Measurements from ENCODE around the gene FCN3. TPM values are rescaled to one million over a fixed set of nuclear protein-coding genes. Genes with fewer than 3 reads are reported as not detected.
A peak's percentile ranks its signal among the peaks of the same experiment; 100 is the strongest.

Gene FCN3
- total RNA-seq, 2 experiments from 2014 or later = not detected

- Mint-ChIP-seq H3K4me3 (no peak overlapping the region), H3K9me3 (ENCODE audit: low read depth) (no peaks in the 10 kb centered on the region), H3K4me1 (no peaks in the 10 kb centered on the region), H3K27ac (no peak overlapping the region), H3K36me3 (ENCODE audit: low read depth) (no peaks in the 10 kb centered on the region), H3K27me3 (no peaks in the 10 kb centered on the region)
- DNase-seq (no peak), ATAC-seq (no peak)
- POLR2A ChIA-PET = no interaction called here
- intact Hi-C loops (cut with DNase I, micrococcal nuclease) = no loop called here
- CTCF ChIA-PET = interaction anchor here (0.9 to 5.2 kb wide), 2 partner anchors 22 to 47 kb away, joined by 3 to 19 read pairs; no protein-coding TSS in a partner anchor
These were observed 5.0 kb upstream of the FCN3 start for GRCh38 chr1:27379564-27380122.

DNA sequence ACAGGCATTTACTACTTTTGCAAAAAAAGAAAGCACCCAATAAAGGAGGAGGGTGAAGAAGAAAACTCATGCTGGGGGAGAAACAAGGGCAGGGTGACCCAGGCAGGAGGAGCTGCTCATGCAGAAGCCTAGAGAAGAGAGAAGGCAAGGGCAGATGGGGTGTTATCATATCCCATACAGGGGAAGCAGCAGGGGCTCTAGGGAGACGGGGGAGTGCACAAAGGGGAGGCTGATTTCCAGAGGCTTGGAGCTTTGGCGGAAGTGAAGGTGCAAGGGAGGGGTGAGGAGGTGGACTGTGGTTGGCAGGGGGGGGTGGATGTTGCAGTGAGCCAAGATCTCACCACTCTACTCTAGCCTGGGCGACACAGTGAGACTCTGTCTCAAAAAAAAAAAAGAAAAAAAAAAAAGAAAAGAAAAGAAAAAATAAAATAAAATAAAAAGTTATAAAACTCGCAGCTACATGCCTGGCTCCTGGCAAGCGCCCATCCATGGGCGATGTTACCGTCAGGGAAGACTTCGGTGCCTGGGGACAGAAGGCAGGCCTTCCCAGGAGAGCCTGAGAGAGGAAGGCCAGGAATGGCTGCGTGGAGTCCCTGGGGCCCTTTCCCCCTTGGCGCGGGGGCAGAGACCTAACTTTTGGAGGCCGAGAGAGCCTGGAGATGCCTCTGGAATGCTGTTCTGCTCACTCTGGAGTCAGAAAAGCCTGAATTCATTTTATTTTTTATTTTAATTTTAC lies 3.3 kb upstream of the FCN3 start:
- ChIA-PET CTCF (interaction anchor here (1.0 kb wide), 1 partner anchor 79 kb away, joined by 4 read pairs; no protein-coding TSS in a partner anchor), POLR2A (interaction anchor here (0.6 kb wide), 1 partner anchor 224 kb away, joined by 3 read pairs; no protein-coding TSS in a partner anchor)
- Mint-ChIP-seq H3K4me3 (no peak overlapping the region), H3K4me1 (no peaks in the 10 kb centered on the region), H3K36me3 (ENCODE audit: low read depth) (no peaks in the 10 kb centered on the region), H3K9me3 (ENCODE audit: low read depth) (no peaks in the 10 kb centered on the region), H3K27ac (no peak overlapping the region), H3K27me3 (no peaks in the 10 kb centered on the region)
- intact Hi-C loops (cut with DNase I, micrococcal nuclease) = no loop called here
- ATAC-seq = no peak
- DNase-seq = no peak

DNA sequence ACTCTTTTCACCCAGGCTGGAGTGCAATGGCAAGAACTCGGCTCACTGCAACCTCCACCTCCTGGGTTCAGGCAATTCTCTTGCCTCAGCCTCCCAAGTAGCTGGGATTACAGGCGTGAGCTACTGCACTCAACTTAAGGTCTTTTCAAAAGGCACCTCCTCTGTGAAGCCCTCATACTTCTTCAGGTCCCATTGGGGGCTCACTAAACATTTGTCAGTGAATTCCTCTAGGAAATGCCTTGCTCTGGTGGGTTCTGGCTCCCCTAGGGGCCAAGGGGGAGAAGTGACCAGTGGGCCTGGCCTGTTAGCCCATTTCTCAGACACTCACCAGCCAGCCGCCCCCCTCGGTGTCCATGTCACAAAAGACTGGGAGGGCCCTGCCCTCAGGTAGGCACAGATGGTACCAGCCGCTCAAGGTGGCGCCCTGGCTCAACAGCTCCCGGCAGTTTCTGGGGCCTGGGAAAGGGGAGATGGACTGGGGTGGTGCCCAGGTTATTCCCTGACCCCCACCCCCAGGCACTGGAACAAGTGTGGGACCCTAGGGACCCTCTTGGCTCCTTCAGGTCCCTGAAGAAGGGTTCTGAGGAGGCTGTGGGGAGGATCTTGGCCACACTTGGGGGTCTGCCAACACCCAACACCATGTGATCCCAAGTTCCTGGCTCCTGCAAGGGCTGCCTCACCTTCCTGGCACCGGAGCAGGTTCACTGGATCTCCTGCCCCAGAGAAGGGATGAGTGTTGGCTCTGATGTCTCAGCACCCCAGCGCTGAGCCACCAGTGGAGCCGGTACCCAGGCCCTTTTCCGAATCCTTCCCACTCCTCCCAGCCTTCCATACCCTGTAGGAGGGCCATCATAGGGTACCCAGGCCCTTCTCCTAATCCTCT lies 1.6 kb downstream of the FCN3 start:
- no peaks in the 10 kb centered on the region for H3K36me3 Mint-ChIP-seq (ENCODE audit: low read depth)
- no peaks in the 10 kb centered on the region for H3K9me3 Mint-ChIP-seq (ENCODE audit: low read depth)
- H3K27me3 Mint-ChIP-seq = no peaks in the 10 kb centered on the region
- ATAC-seq (no peak), DNase-seq (no peak)
- no peak overlapping the region for H3K4me3 Mint-ChIP-seq
- POLR2A ChIA-PET = no interaction called here
- CTCF ChIA-PET = interaction anchor here (1.4 to 1.7 kb wide), 2 partner anchors 9 to 17 kb away, joined by 4 to 5 read pairs; no protein-coding TSS in a partner anchor
- intact Hi-C loops (cut with DNase I, micrococcal nuclease) = no loop called here
- peaks cover 8% of the 10 kb centered on the region for H3K4me1 Mint-ChIP-seq
- H3K27ac Mint-ChIP-seq = no peak overlapping the region

DNA sequence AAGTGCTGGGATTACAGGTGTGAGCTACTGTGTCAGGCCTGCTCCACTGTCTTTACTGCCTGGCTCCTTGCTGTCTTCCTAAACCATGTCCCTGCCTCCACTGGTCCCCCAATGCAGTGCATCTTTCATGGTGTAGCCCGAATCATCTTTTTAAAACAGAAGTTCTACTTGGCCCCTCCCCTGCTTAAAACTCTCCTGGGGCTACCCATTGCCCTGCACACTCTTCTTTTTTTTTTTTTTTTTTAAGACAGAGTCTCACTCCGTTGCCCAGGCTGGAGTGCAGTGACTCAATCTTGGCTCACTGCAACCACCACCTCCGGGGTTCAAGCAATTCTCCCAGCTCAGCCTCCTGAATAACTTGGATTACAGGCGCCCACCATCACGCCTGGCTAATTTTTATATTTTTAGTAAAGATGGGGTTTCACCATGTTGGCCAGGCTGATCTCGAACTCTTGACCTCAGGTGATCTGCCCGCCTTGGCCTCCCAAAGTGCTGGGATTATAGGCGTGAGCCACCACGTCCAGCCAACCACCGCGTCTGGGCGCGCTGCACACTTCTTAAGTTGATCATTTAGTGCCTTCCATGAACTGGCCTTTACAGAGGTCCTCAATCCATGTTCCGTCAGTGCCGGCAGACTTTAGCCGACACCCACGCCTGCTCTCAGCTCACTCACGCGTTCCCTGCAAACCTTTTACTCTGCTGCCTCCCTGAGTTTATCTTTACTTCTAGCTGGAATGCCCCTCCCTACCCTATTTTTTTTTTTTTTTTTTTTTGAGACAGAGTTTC lies 2.4 kb downstream of the FCN3 start:
- no peak overlapping the region for H3K27ac Mint-ChIP-seq
- POLR2A ChIA-PET = no interaction called here
- no peak overlapping the region for H3K4me3 Mint-ChIP-seq
- H3K36me3 Mint-ChIP-seq (ENCODE audit: low read depth) = no peaks in the 10 kb centered on the region
- ATAC-seq (no peak), DNase-seq (no peak)
- CTCF ChIA-PET = interaction anchor here (0.6 to 2.4 kb wide), 6 partner anchors 10 to 230 kb away, joined by 3 to 8 read pairs (median 4); no protein-coding TSS in a partner anchor
- no peaks in the 10 kb centered on the region for H3K27me3 Mint-ChIP-seq
- peaks cover 11% of the 10 kb centered on the region for H3K4me1 Mint-ChIP-seq
- H3K9me3 Mint-ChIP-seq (ENCODE audit: low read depth) = no peaks in the 10 kb centered on the region
- intact Hi-C loops (cut with DNase I, micrococcal nuclease) = no loop called here

DNA sequence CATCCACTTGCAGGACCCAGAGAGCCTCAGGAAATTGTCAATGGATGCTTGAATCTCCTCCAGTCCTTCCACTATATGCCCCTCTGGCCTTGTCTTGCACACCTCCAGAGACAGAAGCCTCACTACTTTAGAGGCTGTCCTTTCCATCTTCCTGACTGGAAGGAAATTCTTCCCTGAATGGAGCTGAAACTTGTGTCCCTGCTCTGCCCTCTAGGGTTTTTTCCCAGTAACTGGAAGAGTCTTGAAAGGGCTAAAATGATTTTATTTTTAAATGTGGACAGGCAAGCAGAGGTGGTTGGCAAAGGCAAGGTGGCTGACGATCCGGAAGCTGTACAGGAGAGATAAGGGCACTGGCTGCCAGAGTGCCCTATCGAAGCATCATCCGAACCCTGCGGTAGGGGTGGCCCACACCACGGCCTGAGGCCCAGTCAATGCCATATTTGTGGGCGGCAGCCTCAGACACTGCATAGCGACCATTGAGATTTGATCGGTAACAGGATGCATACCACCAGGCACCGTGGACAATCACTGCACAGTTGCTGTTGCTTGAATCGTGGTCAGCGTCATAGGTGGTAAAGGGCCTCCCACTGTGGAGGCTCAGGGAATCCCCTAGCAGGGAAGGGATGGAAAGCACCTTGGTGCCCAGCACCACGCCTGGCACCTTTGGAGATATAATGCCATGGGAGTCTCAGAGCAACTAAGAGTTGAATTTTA lies 5.6 kb downstream of the FCN3 start:
- ChIA-PET CTCF (interaction anchor here (0.6 to 1.6 kb wide), 5 partner anchors 10 to 300 kb away, joined by 3 read pairs; no protein-coding TSS in a partner anchor), POLR2A (no interaction called here)
- no peak overlapping the region for H3K4me3 Mint-ChIP-seq
- no peak for ATAC-seq
- peaks cover 30% of the 10 kb centered on the region for H3K4me1 Mint-ChIP-seq
- H3K9me3 Mint-ChIP-seq (ENCODE audit: low read depth) = no peaks in the 10 kb centered on the region
- no peaks in the 10 kb centered on the region for H3K27me3 Mint-ChIP-seq
- H3K36me3 Mint-ChIP-seq (ENCODE audit: low read depth) = no peaks in the 10 kb centered on the region
- H3K27ac Mint-ChIP-seq = no peak overlapping the region
- DNase-seq = no peak
- intact Hi-C loops (cut with DNase I, micrococcal nuclease) = no loop called here

DNA sequence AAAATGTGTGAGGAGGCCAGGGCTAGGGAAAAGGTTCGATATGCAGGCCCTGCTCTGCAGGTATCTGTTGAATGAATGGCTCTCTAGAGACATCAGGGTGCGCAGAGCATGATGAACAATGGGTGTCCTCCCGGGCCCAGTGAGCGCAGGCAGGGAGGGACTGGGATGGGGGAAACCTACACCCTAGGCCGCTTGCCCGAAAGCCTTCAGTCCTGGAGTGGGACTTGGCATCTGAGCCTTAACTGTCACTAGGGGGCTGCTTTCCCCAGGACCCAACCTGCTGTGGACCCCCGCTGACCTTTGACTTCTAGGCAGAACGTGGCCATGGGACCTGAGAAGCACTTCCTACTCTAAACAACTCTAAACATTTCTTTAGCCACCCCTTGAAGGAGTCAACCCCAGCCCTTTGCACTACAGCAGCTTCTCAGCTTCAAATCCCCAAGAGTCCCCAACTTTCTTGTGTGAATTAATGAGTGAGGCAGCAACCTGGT lies 7.4 kb downstream of the FCN3 start:
- Mint-ChIP-seq H3K36me3 (ENCODE audit: low read depth) (no peaks in the 10 kb centered on the region), H3K4me1 (peaks cover 30% of the 10 kb centered on the region), H3K27ac (no peak overlapping the region), H3K27me3 (no peaks in the 10 kb centered on the region), H3K9me3 (ENCODE audit: low read depth) (no peaks in the 10 kb centered on the region), H3K4me3 (peak overlapping the region; percentile 59)
- intact Hi-C loops (cut with DNase I, micrococcal nuclease) = no loop called here
- ChIA-PET POLR2A (no interaction called here), CTCF (interaction anchor here (0.6 to 3.7 kb wide), 12 partner anchors 10 to 406 kb away, joined by 3 to 28 read pairs (median 8); partner anchors contain the start of genes GPR3 and STX12)
- ATAC-seq (no peak), DNase-seq (no peak)

DNA sequence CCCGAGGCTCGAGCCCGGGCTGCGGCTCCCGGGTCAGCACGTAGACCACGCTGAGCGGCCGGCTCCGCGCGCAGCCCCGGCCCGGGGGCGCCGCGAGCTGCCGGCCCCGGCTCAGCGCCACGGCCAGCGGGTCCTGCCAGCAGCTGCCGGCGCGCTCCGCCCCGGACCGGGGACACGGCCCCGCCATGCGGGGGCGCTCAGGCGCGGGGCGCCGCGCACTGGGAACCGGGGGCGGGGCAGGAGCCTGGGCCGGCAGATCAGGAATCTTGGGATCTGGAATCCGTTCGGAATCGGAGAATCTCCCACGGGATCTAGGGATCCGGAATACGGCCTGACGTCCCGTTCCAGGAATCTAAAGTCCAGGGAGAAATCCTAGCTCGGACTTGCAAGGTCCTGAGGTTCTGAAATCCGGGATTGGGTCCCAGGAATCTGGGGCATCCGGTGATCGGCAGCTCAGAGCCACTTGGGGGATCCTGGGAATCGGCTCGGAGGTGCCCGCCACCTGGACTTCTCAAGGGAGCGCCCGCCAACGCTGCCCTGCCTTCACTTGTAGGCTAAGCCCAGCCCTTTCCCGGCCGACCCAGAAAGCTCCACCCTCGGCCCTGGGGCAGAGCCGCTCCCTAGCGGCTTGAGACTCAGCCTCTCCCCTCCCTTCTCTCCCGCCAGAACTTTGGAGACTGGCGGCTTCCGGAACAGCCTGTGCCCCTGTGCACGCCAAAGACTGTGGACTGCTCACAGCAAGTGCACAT lies 8.0 kb downstream of the FCN3 start, which contains the start of gene MAP3K6:
MAP3K6 (minus strand) TSS at position 551 of the 749 bp plus-strand sequence; CDS start at position 187, 364 bp downstream.
- Mint-ChIP-seq H3K27me3 (no peaks in the 10 kb centered on the region), H3K4me1 (peaks cover 30% of the 10 kb centered on the region), H3K27ac (peak within 1 kb of the TSS; percentile 73), H3K36me3 (ENCODE audit: low read depth) (no peaks in the 10 kb centered on the region), H3K4me3 (peak within 1 kb of the TSS; percentile 75), H3K9me3 (ENCODE audit: low read depth) (no peaks in the 10 kb centered on the region)
- peak; percentile 80 for DNase-seq
- intact Hi-C loops (cut with DNase I, micrococcal nuclease) = loop anchor here in 1 of 2 experiments (1.0 kb wide), 2 partner anchors 44 to 132 kb away; partner anchors contain the start of genes TMEM222 and WDTC1
- ATAC-seq = peak; percentile 60
- ChIA-PET CTCF (interaction anchor here (0.6 to 3.7 kb wide), 16 partner anchors 10 to 784 kb away, joined by 3 to 28 read pairs (median 5); partner anchors contain the start of genes GPR3 and STX12), POLR2A (interaction anchor here (0.5 to 0.6 kb wide), 2 partner anchors 9 to 46 kb away, joined by 3 to 15 read pairs; no protein-coding TSS in a partner anchor)

- H3K4me3 Mint-ChIP-seq = peak overlapping the region; percentile 75
- H3K9me3 Mint-ChIP-seq (ENCODE audit: low read depth) = no peaks in the 10 kb centered on the region
- no peaks in the 10 kb centered on the region for H3K36me3 Mint-ChIP-seq (ENCODE audit: low read depth)
- POLR2A ChIA-PET = interaction anchor here (0.5 to 1.0 kb wide), 3 partner anchors 9 to 46 kb away, joined by 3 to 15 read pairs (median 3); no protein-coding TSS in a partner anchor
- H3K27ac Mint-ChIP-seq = no peak overlapping the region
- CTCF ChIA-PET = interaction anchor here (0.7 to 3.7 kb wide), 15 partner anchors 9 to 784 kb away, joined by 3 to 28 read pairs (median 6); partner anchors contain the start of gene GPR3
- no peaks in the 10 kb centered on the region for H3K27me3 Mint-ChIP-seq
- ATAC-seq (peak; percentile 66), DNase-seq (peak; percentile 90)
- intact Hi-C loops (cut with DNase I, micrococcal nuclease) = loop anchor here in 1 of 2 experiments (1.0 kb wide), 2 partner anchors 44 to 132 kb away; partner anchors contain the start of genes TMEM222 and WDTC1
- H3K4me1 Mint-ChIP-seq = peaks cover 30% of the 10 kb centered on the region
These were observed 8.6 kb downstream of the FCN3 start for GRCh38 chr1:27366113-27366410.

DNA sequence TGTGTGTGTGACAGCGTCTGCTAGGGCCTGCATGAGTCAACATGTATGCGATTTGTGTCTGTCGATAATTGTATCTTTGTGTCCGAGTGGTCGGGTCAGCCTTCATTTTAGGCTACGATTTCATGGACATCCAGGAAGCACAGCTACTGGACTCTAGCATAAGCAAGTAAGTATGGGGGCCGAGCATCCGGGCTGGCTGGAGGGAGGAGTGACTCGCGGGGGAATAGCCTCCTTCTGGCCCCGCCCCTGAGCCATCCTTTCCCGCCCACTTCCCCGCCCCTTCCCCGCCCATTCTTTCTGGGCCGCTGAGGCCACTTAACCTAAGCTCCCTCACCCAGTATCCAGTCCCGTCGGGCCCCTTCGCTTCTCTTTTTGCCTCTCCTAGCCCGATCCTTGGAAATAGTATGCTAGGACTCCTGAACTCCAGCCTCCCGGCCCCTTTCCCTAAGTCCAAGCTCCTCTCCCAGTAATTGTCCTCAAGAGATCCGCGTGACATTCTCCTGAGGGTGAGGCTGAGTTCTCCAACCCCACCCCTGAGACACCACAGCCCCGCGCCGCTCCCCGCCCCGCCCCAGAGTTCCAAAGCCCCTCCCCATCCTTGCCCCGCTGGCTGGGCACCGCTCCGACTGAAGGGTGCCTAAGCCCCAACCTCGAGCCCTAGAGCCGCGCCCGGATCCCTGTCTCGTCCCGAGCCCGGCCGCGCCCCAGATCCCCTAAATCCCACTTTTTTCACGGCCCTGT lies 9.1 kb downstream of the FCN3 start:
- Mint-ChIP-seq H3K4me3 (peak overlapping the region; percentile 75), H3K27me3 (no peaks in the 10 kb centered on the region), H3K4me1 (peaks cover 30% of the 10 kb centered on the region), H3K36me3 (ENCODE audit: low read depth) (no peaks in the 10 kb centered on the region), H3K9me3 (ENCODE audit: low read depth) (no peaks in the 10 kb centered on the region), H3K27ac (peak overlapping the region; percentile 73)
- ChIA-PET CTCF (interaction anchor here (0.5 to 3.7 kb wide), 17 partner anchors 9 to 783 kb away, joined by 3 to 28 read pairs (median 6); partner anchors contain the start of gene GPR3), POLR2A (interaction anchor here (0.6 to 1.0 kb wide), 3 partner anchors 20 to 235 kb away, joined by 3 to 5 read pairs (median 3); no protein-coding TSS in a partner anchor)
- intact Hi-C loops (cut with DNase I, micrococcal nuclease) = loop anchor here (1.0 kb wide), 7 partner anchors 8 to 239 kb away; partner anchors contain the start of genes AHDC1 (in 1 of the 2), CD164L2 (in 1 of the 2), GPR3 (in 1 of the 2) and TMEM222 (in 1 of the 2)
- peak; percentile 68 for ATAC-seq
- peak; percentile 92 for DNase-seq
